Thoracic aorta (tissue), 2 donors: ENCODE measurements around the gene TRAPPC3. TPM values are rescaled to one million over a fixed set of nuclear protein-coding genes. Genes with fewer than 3 reads are reported as not detected.

ENCODE experiments used
- ATAC-seq: fragments of 150-250 bp; one replicate; pipeline ENCODE4 v1.8.0; 2017; ENCODE audit warnings: low read depth; ENCODE audit not compliant: insufficient number of reproducible peaks, low FRiP score
- DNase-seq: peaks from one replicate; pipeline ENCODE4 v3.0.0-alpha.2; 2020; ENCODE audit warnings: low spot score
- H3K27ac ChIP-seq, 2 donors: fragments of 200-600 bp; sonication (generic); 1 replicate in 1 of 2; 2 replicates in 1 of 2; pipeline ENCODE4 v1.5.1; 2016; ENCODE audit warnings: mild to moderate bottlenecking in 2 of 2, moderate library complexity in 2 of 2
- H3K27me3 ChIP-seq: fragments of 200-600 bp; sonication (generic); replicated peaks from 2 replicates; pipeline ENCODE4 v1.6.0; 2016; ENCODE audit warnings: mild to moderate bottlenecking; ENCODE audit not compliant: insufficient read depth
- H3K36me3 ChIP-seq: fragments of 200-600 bp; sonication (generic); one replicate; pipeline ENCODE4 v1.5.1; 2016
- H3K4me1 ChIP-seq, 2 donors: fragments of 200-600 bp; sonication (generic); 1 replicate in 1 of 2; 2 replicates in 1 of 2; pipeline versions ENCODE4 v1.5.1 to v1.6.0; 2016; ENCODE audit warnings: low read depth in 2 of 2, mild to moderate bottlenecking in 1 of 2; ENCODE audit not compliant: control insufficient read depth in 1 of 2
- H3K4me3 ChIP-seq: fragments of 200-600 bp; sonication (generic); 2 replicates; pipeline ENCODE4 v1.5.1; 2016; ENCODE audit warnings: mild to moderate bottlenecking
- H3K9me3 ChIP-seq: fragments of 200-600 bp; sonication (generic); 2 replicates; pipeline ENCODE4 v1.5.1; 2016
- total RNA-seq, 2 donors: library from RNA; depleted of rRNA; stranded (reverse); fragments of >200 nt; gene quantifications; one replicate each; pipeline versions ENCODE4 v1.1.0 to v1.2.3, GENCODE V29; 2016
- TF ChIP-seq, protein P1 (sequence below): fragments of 200-600 bp; sonication (generic); IDR thresholded peaks from one replicate; pipeline ENCODE4 v1.5.1; 2019; ENCODE audit warnings: antibody characterized with exemption

TRAPPC3 gene
- total RNA-seq, 2 donors from 2014 or later: 78.5 to 92.3 TPM

DNA sequence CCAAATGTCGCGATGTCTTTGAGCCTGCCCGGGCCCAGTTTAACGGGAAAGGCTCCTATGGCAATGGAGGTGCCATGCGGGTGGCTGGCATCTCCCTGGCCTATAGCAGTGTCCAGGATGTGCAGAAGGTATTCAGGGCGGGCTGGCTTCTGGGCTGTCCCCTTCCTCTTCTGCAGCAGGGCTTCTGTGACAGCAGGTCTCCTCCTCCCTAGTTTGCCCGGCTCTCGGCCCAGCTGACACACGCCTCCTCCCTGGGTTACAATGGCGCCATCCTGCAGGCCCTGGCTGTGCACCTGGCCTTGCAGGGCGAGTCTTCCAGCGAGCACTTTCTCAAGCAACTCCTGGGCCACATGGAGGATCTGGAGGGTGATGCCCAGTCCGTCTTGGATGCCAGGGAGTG, 57.6 kb downstream of the TRAPPC3 start:
- H3K27ac ChIP-seq: no peak overlapping the region
- no peak for DNase-seq
- H3K36me3 ChIP-seq: peaks cover 34% of the 10 kb centered on the region
- TF ChIP-seq, protein P1, sequence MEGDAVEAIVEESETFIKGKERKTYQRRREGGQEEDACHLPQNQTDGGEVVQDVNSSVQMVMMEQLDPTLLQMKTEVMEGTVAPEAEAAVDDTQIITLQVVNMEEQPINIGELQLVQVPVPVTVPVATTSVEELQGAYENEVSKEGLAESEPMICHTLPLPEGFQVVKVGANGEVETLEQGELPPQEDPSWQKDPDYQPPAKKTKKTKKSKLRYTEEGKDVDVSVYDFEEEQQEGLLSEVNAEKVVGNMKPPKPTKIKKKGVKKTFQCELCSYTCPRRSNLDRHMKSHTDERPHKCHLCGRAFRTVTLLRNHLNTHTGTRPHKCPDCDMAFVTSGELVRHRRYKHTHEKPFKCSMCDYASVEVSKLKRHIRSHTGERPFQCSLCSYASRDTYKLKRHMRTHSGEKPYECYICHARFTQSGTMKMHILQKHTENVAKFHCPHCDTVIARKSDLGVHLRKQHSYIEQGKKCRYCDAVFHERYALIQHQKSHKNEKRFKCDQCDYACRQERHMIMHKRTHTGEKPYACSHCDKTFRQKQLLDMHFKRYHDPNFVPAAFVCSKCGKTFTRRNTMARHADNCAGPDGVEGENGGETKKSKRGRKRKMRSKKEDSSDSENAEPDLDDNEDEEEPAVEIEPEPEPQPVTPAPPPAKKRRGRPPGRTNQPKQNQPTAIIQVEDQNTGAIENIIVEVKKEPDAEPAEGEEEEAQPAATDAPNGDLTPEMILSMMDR: no peak
- no peak for ATAC-seq
- H3K4me1 ChIP-seq: peaks cover 6 to 32% of the 10 kb centered on the region in 2 donors
- H3K9me3 ChIP-seq: no peaks in the 10 kb centered on the region
- H3K27me3 ChIP-seq: no peaks in the 10 kb centered on the region
- H3K4me3 ChIP-seq: no peak overlapping the region

DNA sequence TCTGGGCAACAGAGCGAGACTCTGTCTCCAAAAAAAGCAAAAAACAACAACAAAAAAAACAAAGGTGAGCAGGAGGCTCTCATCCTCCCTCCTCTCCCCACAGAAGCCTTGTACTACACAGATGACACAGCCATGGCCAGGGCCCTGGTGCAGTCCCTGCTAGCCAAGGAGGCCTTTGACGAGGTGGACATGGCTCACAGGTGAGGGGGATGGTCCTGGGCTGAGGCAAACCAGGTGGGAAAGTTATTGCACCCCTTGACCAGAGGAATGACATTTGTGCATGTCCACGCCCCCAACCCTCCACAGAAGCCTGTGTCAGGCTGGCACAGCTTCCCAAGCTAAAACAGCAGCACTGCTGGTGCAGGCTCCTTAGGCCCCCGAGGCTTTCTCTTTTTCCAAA, 58.1 kb downstream of the TRAPPC3 start:
- H3K36me3 ChIP-seq: peaks cover 34% of the 10 kb centered on the region
- DNase-seq (no peak), ATAC-seq (no peak)
- no peaks in the 10 kb centered on the region for H3K27me3 ChIP-seq
- H3K27ac ChIP-seq: no peak overlapping the region
- H3K4me1 ChIP-seq: peaks cover 6 to 32% of the 10 kb centered on the region in 2 donors
- no peaks in the 10 kb centered on the region for H3K9me3 ChIP-seq
- TF ChIP-seq, protein P1: no peak
- H3K4me3 ChIP-seq: no peak overlapping the region

DNA sequence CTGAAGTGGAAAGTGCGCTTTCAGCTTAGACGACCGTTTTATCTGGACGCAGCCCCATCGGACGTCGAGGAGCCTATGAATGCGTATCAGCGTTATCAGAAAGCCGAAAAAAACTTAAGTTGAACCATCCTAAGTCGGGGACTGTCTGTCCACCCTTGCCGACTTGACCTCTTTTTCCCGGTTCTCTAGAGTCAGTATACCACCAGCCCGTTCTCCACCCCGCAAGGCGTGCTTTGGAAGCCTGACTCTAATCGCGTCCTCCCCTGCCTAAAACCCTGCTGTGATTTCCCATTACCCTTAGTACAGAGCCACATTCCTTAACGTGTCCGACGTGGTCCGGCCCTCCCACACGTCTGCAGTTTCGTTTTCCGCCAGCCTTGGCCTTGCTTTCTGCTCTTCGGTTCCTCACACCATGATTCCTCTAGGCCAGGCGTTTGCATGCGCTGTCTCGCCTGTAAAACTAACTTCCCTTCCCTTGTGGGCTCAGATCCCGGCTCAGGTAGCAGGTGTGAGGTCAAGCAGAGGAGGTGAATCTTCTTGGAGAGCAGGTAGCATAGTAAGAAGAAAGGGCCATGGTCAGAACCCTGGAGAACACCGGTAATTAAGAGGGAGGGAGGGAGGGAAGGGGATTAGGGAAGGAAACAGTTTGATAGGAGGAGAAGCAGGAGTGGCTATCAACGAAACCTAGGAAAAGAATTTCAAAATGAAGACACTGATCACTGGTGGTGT, 59.7 kb downstream of the TRAPPC3 start:
- DNase-seq (no peak), ATAC-seq (peak; percentile 0)
- Histone ChIP-seq H3K9me3 (no peaks in the 10 kb centered on the region), H3K4me3 (peak overlapping the region; percentile 97), H3K36me3 (peaks cover 30% of the 10 kb centered on the region), H3K27ac (peak overlapping the region; percentile 80 to 85), H3K27me3 (no peaks in the 10 kb centered on the region), H3K4me1 (peaks cover 6 to 36% of the 10 kb centered on the region in 2 donors)
- TF ChIP-seq, protein P1: no peak

DNA sequence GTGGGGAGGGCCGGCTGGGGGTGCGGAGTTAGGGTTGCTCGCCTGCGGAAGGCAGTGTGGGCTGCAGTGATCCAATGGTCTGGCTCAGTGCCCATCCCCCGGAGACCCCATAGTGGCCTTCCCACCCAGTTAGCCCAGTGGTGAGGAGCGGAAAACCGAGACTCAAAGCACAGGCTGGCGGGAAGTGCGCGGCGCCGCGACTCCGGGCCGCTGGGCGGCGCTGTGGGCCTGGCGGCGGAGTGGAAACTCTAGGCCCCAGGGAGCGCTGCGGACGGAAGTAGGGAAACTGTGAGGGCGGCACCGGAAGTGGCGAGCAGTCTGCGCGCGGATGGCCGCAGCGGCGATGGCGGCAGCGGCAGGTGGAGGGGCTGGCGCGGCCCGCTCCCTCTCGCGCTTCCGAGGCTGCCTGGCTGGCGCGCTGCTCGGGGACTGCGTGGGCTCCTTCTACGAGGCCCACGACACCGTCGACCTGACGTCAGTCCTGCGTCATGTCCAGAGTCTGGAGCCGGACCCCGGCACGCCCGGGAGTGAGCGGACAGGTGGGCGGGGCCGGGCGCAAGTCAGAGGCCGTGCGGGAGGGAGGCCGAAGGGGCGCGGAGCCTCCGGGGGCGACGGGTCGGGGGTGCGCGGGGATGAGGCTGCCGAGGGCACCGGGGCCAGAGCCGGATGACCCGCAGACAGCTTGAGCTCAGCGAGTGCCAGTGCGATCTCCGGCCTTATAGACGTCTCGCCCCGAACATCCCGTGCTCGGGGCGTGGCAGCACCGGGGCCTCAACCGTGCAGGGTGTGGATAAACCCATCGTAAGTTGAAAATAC, 60.5 kb downstream of the TRAPPC3 start, which contains the start of gene ADPRS:
ADPRS (plus strand) TSS at position 316 of the 816 bp plus-strand sequence; CDS start at position 329, 13 bp downstream.
- H3K4me3 ChIP-seq: peak within 1 kb of the TSS; percentile 97
- DNase-seq: peak; percentile 44
- H3K27me3 ChIP-seq: peaks cover 4% of the 10 kb centered on the region
- H3K36me3 ChIP-seq: peaks cover 23% of the 10 kb centered on the region
- peaks cover 13 to 44% of the 10 kb centered on the region in 2 donors for H3K4me1 ChIP-seq
- H3K9me3 ChIP-seq: no peaks in the 10 kb centered on the region
- TF ChIP-seq, protein P1: peak; percentile 99
- peak; percentile 74 for ATAC-seq
- H3K27ac ChIP-seq: peak within 1 kb of the TSS; percentile 80 to 85

DNA sequence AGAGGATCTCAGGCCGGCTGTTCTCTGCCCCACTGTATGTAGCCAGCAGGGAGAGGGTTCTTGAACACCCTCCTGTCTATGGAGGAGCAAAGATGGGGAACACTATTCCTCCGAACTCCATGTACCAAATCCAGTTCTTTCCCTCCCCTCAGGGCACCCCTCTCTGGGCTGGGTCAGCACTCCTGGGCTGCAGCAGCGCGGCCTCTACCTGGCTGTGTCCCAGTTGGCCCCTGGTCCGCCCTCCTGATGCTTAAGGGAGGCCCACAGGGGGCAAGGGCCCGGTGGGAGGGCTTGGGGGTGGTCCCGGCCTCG, 61.1 kb downstream of the TRAPPC3 start:
- H3K4me3 ChIP-seq: peak overlapping the region; percentile 97
- ATAC-seq (no peak), DNase-seq (no peak)
- TF ChIP-seq, protein P1: no peak
- peaks cover 17% of the 10 kb centered on the region for H3K36me3 ChIP-seq
- H3K4me1 ChIP-seq: peaks cover 14 to 46% of the 10 kb centered on the region in 2 donors
- no peaks in the 10 kb centered on the region for H3K9me3 ChIP-seq
- peak overlapping the region; percentile 80 to 85 for H3K27ac ChIP-seq
- peaks cover 4% of the 10 kb centered on the region for H3K27me3 ChIP-seq
